Progenitor cell of endocrine pancreas (in vitro differentiated cells): Measurements from ENCODE around the gene KCNA3. TPM values are rescaled to one million over a fixed set of nuclear protein-coding genes. Genes with fewer than 3 reads are reported as not detected.

ENCODE experiments used
- DNase-seq: peaks from one replicate; pipeline ENCODE4 v3.0.0; 2021; ENCODE audit warnings: low spot score; ENCODE audit not compliant: unreplicated experiment
- H3K27ac Mint-ChIP-seq: 2 replicates; pipeline ENCODE4 v1.8.0; 2021; ENCODE audit warnings: mild to moderate bottlenecking, moderate library complexity, mixed read lengths
- H3K27me3 Mint-ChIP-seq: 2 replicates; pipeline ENCODE4 v1.8.0; 2021; ENCODE audit warnings: mixed read lengths
- H3K36me3 Mint-ChIP-seq: 2 replicates; pipeline ENCODE4 v1.8.0; 2022; ENCODE audit warnings: mixed read lengths; ENCODE audit not compliant: insufficient read depth
- H3K4me1 Mint-ChIP-seq: 2 replicates; pipeline ENCODE4 v1.8.0; 2021; ENCODE audit warnings: low read depth, mixed read lengths
- H3K4me3 Mint-ChIP-seq: 2 replicates; pipeline ENCODE4 v1.8.0; 2021; ENCODE audit warnings: low read depth, mild to moderate bottlenecking, moderate library complexity, mixed read lengths
- H3K9me3 Mint-ChIP-seq: 2 replicates; pipeline ENCODE4 v1.8.0; 2021; ENCODE audit warnings: low read depth, mixed read lengths
- total RNA-seq: library from RNA; stranded (reverse); gene quantifications from 2 replicates; pipeline ENCODE4 v1.2.1, GENCODE V29; 2021
- TF ChIP-seq, protein P1 (sequence below): fragments of 200-600 bp; sonication (generic); IDR thresholded peaks from one replicate; pipeline ENCODE4 v1.5.0; 2021; ENCODE audit warnings: antibody characterized with exemption, mild to moderate bottlenecking; ENCODE audit not compliant: unreplicated experiment

KCNA3 gene
- total RNA-seq, 1 donor from 2014 or later = 0.72 TPM

DNA sequence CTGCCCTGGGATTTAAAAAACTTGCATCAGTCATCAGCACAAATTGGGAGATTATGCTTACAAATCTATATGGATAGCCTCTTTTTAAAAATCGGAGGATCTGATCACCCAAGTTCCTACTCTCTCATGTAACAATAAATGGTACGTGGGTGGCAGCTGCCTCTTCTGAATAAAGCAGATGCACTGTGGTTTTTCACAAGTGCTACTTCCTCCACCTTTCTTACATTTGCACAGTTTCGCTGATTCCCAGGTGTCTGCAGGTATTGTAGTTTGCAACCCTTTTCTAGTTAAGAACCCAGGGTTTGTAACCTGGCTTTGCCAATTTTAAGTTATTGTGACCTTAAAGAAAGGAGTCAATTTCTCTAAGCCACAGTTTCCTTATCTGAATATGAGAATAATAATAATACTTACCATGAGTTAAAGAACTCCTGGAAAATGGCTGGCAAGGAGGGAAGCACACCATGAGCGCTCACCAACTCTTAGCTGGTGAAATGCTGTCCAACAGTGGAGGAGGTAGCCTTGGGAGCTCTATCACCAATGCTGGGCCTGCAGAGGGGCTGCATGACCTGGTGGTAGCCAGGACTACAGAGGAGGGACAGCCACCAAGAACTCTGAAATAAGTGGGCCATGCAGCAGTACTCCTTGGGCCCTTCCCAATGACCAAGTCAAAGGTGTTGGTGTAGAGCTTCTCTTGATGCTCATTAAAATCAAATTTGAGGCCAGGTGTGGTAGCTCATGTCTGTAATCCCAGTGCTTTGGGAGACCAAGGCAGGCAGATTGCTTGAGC is 38.4 kb downstream of the KCNA3 start:
- TF ChIP-seq, protein P1, sequence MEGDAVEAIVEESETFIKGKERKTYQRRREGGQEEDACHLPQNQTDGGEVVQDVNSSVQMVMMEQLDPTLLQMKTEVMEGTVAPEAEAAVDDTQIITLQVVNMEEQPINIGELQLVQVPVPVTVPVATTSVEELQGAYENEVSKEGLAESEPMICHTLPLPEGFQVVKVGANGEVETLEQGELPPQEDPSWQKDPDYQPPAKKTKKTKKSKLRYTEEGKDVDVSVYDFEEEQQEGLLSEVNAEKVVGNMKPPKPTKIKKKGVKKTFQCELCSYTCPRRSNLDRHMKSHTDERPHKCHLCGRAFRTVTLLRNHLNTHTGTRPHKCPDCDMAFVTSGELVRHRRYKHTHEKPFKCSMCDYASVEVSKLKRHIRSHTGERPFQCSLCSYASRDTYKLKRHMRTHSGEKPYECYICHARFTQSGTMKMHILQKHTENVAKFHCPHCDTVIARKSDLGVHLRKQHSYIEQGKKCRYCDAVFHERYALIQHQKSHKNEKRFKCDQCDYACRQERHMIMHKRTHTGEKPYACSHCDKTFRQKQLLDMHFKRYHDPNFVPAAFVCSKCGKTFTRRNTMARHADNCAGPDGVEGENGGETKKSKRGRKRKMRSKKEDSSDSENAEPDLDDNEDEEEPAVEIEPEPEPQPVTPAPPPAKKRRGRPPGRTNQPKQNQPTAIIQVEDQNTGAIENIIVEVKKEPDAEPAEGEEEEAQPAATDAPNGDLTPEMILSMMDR = no peak
- no peaks in the 10 kb centered on the region for H3K36me3 Mint-ChIP-seq
- no peaks in the 10 kb centered on the region for H3K4me1 Mint-ChIP-seq
- no peaks in the 10 kb centered on the region for H3K9me3 Mint-ChIP-seq
- no peak for DNase-seq
- H3K27ac Mint-ChIP-seq = no peak overlapping the region
- H3K4me3 Mint-ChIP-seq = no peak overlapping the region
- H3K27me3 Mint-ChIP-seq = peaks cover 42% of the 10 kb centered on the region

DNA sequence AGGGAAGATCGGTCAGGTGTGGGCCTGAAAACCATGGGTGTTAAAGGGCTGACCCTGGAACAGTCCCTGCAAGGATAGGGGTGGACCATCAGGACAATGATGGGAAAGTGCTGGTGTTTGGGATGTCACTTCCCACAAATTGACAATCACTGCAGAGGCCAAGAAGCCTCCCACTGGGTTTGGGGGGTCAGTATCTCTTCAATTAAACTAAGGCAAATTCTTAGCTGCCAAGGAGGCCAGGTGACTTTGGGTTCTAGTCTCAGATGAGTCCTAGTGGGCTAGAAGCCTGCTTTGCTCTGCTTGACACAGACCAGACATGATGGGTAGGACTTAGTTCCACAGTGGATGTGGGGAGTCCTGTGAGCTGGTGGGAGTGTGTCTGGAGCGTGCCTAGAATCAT is 39.3 kb downstream of the KCNA3 start:
- TF ChIP-seq, protein P1 = no peak
- Mint-ChIP-seq H3K27me3 (peaks cover 40% of the 10 kb centered on the region), H3K27ac (no peak overlapping the region), H3K4me1 (no peaks in the 10 kb centered on the region), H3K36me3 (no peaks in the 10 kb centered on the region), H3K9me3 (no peaks in the 10 kb centered on the region), H3K4me3 (no peak overlapping the region)
- DNase-seq = no peak

- DNase-seq = no peak
- H3K9me3 Mint-ChIP-seq = no peaks in the 10 kb centered on the region
Measured at GRCh38 chr1:110634455-110635311, 40.1 kb downstream of the KCNA3 start.

DNA sequence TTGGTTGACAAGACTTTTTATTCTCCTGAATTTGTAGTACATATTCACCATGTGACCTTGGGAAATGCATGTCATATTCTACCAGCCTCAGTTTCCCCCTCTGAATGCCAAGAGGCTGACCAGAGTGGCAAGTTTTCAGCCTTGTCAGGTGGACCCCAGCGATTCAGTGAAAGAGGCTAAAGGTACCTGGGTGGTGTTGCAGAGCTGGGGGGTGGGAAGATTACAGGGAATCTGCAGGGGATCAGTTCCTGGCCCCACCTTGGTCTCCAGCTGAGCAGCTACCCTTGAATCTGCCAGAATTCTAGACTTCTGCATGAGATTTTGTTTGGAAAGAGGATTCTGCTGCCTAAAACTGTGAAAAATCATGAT is 40.7 kb downstream of the KCNA3 start:
- no peaks in the 10 kb centered on the region for H3K4me1 Mint-ChIP-seq
- no peak overlapping the region for H3K4me3 Mint-ChIP-seq
- no peak for DNase-seq
- H3K27me3 Mint-ChIP-seq = peaks cover 34% of the 10 kb centered on the region
- H3K27ac Mint-ChIP-seq = no peak overlapping the region
- TF ChIP-seq, protein P1 = no peak
- H3K36me3 Mint-ChIP-seq = no peaks in the 10 kb centered on the region
- H3K9me3 Mint-ChIP-seq = no peaks in the 10 kb centered on the region

More at GRCh38 chr1:110634455-110635311, 40.1 kb downstream of the KCNA3 start:
- no peaks in the 10 kb centered on the region for H3K36me3 Mint-ChIP-seq
- H3K4me3 Mint-ChIP-seq = no peak overlapping the region
- H3K27me3 Mint-ChIP-seq = peaks cover 34% of the 10 kb centered on the region
- TF ChIP-seq, protein P1 = no peak
- H3K27ac Mint-ChIP-seq = no peak overlapping the region
- no peaks in the 10 kb centered on the region for H3K4me1 Mint-ChIP-seq

DNA sequence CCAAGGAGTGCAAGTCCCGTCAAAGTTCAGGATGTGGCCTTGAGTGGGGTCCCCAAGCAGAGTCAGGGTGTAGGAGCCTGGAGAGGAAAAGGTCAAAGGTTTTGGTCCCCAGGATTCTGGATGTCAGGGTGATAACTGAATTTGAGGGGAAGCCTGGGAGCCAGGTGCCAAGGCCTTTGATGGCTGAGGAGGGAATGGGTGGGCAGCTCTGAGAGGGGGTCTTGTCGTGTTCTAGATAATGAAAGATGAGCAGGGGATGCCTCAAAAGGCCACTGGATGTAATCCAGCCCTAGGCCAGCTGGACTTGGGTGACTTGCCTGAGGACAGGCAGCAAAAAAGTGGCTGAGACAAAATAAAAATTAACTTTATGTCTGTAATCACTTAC is 41.1 kb downstream of the KCNA3 start:
- Mint-ChIP-seq H3K27ac (no peak overlapping the region), H3K4me3 (no peak overlapping the region), H3K36me3 (no peaks in the 10 kb centered on the region), H3K27me3 (peaks cover 36% of the 10 kb centered on the region), H3K9me3 (no peaks in the 10 kb centered on the region), H3K4me1 (no peaks in the 10 kb centered on the region)
- no peak for DNase-seq
- TF ChIP-seq, protein P1 = no peak
